GM21619 (cell line): ENCODE data around the gene LRRC75A.

Experiments used
- ATAC-seq: cut with Tn5 transposase; IDR thresholded peaks from one replicate; pipeline ENCODE4 v1.9.1; 2021; ENCODE audit not compliant: unreplicated experiment

Gene LRRC75A

DNA sequence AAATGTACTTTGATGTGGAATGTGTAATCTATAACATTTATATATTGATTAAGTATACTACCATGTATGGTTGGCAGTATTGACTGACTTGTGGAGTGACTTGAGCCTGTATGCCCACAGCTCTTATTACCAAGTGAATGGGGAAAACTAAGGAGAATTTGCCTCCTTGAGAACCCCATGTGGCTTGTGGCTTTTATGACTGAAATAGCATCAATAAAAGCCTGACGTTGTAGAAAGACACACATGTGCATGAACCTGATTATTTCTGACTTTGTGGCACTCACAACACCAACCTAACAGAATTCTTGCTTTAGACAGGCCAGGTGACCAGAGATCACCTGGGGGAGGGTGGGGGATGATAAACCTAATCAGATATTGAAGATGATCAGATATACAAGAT is 2.1 kb upstream of the LRRC75A start:
- ATAC-seq = no peak

GRCh38 chr17:16493531-16494046 is 1.6 kb upstream of the LRRC75A start:
- no peak for ATAC-seq

DNA sequence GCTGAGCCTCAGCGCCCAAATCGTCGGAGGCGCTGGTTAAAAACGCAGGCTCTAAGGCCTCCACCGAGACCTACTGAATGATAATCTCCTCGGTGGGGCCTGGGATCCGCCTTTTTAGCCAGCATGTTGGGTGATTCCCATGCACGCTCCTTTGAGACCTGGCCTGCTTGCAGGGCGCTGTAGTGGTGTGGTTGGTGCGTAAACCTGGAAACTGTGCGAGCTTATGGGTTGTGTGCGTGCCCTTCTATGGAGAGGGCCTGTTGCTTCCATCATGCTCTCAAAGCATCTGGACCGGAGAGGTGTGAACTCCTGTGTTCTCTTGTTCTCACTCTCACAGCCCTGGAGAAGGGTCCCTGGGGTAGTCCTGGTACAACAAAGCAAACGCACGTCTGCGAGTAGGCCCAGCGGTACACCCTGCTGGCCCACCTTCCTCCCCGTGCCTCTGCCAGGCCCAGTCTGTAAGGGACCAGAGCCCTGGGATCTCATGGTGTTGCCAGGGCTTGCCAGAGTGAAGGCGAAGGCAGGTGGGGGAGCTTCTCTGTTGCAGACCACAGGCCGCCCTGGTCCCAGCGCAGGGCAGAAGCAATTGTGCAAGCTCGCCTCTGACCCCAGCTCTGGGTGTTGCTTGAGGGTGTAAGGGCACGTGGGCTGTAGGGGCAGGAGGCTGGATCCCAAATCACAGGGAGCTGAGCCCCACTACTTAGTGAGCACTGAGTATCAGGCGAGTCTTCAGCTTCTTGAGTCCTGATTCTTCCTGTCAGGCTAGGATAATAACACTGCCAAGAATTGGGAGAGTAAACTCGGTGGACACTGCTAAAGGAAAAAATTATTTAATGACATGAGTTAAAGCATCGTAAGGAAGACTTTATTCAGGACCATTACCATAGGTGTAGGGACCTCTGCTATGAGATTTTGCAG is 879 bp upstream of the LRRC75A start:
- no peak for ATAC-seq

GRCh38 chr17:16491131-16491702 is 776 bp downstream of the LRRC75A start:
- ATAC-seq = no peak

DNA sequence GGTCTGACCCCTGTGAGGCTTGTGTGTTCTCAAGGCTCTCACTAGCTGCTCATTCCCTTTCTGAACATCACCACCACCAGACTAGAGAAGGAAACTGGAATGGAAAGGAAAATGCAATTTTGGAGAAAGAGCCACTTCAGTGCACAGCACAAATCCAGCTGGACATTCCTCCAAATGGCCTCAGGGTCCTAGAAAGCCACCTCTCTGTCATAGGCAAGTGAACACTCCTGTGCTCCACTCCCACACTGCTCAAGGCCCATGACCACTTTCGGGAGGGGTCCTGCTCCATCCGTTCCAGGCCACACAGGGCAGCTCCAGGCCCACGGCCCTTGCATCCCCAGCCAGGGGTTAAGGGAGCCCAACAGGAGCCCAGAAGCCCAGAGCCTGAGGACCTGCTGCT is 2.6 kb downstream of the LRRC75A start:
- ATAC-seq = no peak

DNA sequence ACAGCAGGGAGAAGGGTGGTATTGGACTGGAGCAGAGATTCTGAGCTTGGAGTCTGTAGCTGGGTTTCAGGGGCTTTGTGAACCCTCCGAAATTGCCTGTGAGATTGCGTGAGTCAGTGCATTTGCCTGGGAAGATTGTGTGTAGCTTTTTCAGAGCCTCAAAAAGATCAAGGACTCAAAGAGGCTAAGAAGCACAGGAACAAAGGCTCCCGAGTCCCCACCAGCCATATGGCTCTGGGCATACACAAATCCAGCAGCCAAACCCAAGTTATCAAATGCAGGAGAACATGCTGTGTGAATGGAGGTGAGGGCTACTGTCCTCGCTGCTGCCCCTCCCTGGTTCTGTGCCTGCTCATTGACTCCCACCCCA is 3.0 kb downstream of the LRRC75A start:
- no peak for ATAC-seq

DNA sequence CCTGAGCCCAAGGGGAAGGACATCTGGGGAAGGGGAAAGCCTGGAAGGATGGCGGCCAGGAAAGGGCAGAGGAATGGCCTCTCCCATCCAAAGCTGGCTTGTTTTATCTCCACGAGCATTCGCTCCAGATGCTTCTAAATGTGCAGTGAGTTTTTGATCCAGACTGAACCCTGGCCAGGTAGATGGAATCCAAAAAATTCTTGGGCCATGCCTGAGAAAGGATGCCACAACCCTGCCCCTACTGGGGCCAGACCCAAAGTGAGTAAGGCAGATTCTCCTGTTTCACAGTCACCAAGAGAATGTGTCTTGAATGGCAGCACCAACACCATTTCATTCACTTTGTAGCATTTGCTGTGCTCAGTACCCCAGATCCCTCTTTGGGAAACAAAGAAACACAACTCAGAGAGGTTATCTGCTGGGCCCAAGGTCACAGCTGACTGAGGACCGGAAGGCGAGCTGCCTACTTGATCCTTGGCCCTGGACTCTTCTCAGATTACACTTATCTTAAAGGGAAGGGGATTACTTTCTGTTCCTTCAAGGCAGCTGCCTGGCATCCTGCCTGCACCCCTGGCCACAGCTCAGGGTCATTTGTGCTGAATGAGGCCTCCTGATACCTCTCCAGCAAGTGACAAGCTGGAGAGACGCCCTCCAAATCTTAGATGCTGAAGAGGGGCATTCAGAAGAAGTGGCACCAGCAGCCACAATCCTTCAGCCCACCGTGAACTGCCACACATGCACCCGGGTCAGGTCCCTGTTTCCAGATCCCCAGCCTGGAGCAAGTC is 3.6 kb downstream of the LRRC75A start:
- ATAC-seq = no peak

- no peak for ATAC-seq
Observed at GRCh38 chr17:16486373-16487250, 5.4 kb downstream of the LRRC75A start.

DNA sequence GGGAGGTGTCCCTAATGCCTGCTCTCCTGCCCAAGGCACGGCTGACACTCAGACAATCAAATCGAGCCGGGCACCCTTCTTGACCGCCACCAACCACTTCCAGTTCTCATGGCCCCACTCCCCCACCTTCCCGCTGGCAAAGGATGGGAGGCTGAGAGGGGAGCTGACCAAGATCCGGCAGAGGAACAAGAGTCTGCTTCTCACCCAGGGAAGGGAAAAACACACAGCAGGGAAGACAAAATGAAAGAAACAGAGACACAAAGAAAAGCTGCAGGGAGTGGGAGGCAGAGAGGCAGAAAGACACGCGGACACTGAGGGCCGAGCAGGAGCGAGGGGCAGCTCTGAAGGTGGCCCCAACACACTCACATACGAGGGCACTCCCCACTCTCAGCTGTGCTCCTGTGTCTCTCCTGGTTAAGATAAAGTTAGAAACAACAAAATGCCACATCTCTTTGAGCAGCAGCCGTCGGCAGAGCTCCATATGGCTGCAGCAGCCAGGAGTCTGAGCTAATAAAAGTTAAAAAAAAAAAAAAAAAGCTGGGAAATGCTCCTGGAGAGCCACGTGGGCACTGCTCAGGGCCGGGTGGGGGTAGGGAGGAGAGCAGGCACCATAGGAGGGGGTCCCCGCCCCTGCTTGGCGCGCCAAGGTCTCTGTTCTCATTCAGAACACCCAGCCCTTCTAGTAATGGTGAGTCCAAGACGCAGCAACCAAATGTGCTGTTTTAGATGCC is 7.4 kb downstream of the LRRC75A start:
- ATAC-seq = no peak

DNA sequence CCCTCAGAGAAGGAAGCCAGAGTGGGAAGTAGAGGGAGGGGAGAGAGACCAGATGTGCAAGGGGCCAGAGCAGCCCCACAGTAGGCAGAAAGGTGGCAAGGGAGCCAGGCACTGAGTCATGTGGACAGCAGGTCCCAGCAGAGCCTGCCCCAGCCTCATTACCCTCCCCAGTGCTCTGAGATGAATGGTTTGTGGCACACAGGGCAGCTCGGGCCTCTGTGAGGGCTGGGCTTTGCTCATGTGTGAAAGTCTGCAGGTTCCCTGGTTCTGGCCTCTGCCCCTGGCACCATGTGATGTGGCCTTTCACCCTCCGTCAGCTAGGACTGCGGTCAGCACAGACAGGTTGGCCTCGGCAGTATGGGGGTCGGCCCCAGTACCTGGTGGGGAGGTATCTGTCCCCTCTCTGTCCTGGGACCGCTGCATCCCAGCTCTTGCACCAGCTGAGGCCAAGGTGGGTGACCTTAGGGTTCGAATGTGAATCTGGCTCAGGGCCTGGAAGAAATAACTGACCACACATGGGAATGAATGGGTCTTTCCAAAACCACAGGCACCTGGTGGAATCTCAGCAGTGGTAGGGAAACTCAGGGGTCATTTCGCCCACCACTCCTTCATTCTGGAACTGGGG is 8.9 kb downstream of the LRRC75A start:
- ATAC-seq = no peak

GRCh38 chr17:16482253-16482652 is 9.7 kb downstream of the LRRC75A start:
- ATAC-seq = no peak

- no peak for ATAC-seq
Observed at GRCh38 chr17:16480995-16481394, 11.0 kb downstream of the LRRC75A start.

- ATAC-seq = no peak
Observed at GRCh38 chr17:16479264-16479663, 12.7 kb downstream of the LRRC75A start.

- no peak for ATAC-seq
Observed at GRCh38 chr17:16478649-16479048, 13.3 kb downstream of the LRRC75A start.

GRCh38 chr17:16477666-16478065 is 14.3 kb downstream of the LRRC75A start:
- ATAC-seq = no peak

GRCh38 chr17:16477255-16477654 is 14.7 kb downstream of the LRRC75A start:
- ATAC-seq = no peak

- ATAC-seq = no peak
Observed at GRCh38 chr17:16475179-16475704, 16.8 kb downstream of the LRRC75A start.

GRCh38 chr17:16474012-16474725 is 17.8 kb downstream of the LRRC75A start:
- no peak for ATAC-seq
